GM21390 (cell line): ENCODE data around the gene NUP214.
"Not testable (repeated sequence)": the region's sequence is repeated elsewhere in the genome, so short reads cannot be mapped to it uniquely, and the experiment has no call there.

Experiments
- ATAC-seq: cut with Tn5 transposase; IDR thresholded peaks from one replicate; pipeline ENCODE4 v1.9.1; 2021; ENCODE audit not compliant: unreplicated experiment

Gene NUP214

DNA sequence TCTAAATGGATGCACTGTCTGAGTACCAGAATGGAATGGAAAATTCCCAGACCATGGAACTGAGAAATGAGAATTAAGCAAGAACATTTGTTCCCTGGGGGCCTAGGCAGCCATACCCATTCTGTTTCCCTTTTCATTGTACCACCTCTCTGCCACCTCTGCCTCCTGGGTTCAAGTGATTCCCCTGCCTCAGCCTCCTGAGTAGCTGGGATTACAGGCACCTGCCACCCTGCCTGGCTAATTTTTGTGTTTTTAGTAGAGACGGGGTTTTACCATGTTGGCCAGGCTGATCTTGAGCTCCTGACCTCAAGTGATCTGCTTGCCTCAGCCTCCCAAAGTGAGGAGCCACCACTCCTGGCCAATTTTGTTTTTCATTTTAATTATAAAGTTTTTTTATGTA lies 33.3 kb downstream of the NUP214 start:
- not testable (repeated sequence) for ATAC-seq

DNA sequence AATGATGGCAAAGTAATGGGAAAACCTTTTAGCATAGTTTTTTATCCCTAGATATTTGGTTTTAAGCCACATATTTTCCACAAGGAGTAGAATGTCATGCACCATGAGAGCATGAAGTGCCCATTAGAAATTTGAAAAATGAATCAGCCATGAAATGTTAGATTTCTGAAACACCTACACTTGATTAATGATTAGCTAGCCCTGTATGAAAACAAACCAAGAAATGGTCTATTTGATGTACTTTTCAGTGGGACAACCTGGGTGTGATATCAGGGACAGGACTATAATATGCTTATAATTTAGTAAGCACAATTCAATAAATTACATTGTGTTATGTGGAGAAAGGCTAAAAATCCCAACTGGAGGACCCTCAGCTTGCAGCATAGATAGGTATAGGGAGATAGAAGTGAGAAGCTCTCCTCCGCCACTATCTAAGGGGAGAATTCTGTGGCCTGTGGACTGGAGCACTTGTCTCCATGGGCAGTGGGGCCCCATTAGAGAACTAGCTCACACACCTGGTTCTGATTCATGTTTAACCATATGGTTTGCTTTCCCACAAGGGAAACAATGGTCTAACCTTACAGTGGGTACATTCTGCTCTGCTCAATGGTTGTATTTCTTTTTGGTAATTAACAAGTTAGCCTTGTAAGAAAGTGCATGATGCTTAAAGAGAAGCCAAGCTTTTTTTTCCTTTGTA lies 35.2 kb downstream of the NUP214 start:
- ATAC-seq = no peak

DNA sequence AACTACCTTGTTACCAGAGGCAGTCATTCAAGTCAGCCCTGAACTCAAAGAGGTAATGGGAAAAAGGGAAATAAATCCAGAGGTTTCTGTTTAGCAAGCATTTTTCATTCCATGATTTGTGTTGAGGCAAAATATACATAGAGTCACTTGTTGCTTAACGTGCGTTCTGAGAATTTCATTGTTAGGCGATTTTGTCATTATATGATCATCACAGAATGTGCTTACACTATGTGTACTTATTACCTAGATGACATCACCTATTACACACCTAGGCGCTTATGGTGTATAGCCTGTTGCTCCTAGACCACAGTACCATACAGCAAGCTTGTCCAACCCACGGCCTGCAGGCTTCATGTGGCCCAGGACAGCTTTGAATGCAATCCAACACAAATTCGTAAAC lies 36.2 kb downstream of the NUP214 start:
- ATAC-seq = no peak

DNA sequence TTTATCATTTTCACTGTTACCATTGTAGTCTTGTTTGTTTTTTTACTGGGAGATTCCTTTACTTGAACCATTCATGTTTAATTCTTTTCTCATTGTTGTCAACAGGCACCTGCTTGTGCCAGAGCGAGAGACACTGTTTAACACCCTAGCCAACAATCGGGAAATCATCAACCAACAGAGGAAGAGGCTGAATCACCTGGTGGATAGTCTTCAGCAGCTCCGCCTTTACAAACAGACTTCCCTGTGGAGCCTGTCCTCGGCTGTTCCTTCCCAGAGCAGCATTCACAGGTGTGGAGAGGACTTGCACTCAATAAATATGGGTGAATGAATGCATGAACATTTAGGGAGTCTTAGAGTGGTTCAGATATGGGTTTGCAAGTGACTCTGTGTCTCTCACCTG lies 37.5 kb downstream of the NUP214 start:
- ATAC-seq = no peak

DNA sequence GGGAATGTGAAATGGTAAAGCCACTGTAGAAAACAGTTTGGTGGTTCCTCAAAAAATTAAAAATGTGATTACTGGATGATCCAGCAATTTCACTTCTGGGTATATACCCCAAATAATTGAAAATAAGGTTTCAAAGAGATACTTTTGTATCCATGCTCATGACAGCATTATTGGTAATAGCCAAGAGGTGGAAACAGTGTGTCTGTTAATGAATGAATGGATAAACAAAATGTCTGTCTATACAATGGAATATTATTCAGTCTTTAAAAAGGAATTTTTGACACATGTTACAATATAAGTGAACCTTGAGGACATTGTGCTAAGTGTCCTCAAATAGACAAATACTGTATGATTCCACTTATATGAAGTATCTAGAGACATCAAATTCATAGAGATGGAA lies 40.1 kb downstream of the NUP214 start:
- ATAC-seq = no peak

DNA sequence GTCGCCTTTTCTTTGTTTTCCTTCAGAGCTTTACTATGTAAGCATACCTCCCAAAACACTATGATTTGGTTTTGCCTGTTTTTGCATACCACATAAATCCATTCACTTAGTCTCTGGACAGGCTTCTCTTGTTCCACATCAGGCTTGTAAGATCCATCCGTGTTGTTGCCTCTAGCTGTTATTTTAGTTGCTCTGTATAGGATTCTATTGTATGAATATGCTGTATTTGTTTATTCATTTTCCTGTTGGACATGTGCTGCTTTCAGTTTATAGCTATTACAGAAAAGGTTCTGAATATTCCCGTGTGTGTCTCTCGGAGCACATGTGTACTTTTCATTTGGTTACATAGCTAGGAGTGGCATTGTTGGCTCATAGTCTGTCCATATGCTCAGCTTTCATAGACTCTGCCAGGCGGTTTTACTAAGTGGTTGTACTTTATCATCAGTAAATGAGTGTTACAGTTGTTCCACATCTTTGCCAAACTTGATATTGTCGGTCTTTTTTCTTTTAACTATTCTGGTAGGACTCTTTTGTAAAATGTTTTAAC lies 41.8 kb downstream of the NUP214 start:
- ATAC-seq = no peak

DNA sequence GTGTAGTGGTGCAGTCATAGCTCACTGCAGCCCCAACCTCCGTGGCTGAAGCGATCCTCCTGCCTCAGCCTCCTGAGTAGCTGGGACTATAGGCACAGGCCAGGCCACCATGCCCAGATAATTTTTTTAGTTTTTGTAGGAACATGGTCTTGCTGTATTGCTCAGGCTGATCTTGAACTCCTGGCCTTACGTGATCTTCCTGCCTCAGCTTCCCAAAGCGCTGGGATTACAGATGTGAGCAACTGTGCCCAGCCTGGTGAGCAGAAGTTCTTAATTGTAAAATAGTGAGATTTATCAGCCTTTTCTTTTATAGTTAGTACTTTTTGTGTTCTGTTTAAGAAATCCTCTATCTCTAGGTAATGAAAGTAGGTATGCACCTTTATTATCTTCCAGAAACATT lies 42.5 kb downstream of the NUP214 start:
- no peak for ATAC-seq

DNA sequence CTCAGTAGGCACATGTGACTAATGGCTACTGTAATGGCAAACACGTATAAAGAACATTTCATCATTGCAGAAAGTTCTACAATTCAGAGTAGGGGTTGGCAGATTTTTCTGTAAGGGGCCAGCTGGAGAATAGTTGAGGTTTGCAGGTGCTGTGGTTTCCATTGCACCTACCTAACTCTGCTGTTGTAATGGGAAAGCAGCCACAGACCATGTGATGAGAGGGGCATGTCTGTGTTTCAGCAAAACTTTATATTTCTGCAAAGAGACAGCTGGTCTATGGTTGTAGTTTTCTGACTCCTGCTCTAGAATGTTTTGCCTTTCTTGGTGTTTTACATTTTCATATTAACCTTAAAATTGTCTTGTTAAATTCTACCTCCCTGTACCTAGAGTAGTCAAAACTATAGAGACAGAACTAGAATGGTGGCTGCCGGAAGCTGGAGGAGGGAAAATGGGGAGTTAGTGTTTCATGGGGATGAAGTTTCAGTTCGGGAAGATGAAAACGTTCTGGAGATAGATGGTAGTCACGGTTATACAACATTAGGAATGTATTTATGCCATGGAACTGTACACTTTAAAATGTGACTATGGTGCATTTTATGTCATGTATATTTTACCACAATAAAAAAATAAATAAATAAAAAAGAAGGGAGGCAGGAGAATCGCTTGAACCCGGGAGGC lies 44.3 kb downstream of the NUP214 start:
- ATAC-seq = no peak

DNA sequence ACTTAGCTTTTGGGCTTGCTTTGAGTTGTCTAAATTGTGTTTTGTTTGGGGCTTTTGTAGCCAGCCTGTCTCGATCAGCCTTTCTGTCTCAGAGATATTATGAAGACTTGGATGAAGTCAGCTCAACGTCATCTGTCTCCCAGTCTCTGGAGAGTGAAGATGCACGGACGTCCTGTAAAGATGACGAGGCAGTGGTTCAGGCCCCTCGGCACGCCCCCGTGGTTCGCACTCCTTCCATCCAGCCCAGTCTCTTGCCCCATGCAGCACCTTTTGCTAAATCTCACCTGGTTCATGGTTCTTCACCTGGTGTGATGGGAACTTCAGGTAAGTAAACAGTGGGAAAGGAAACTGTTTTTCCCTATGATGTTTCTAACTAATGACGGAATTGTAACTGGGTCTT lies 48.6 kb downstream of the NUP214 start:
- no peak for ATAC-seq

DNA sequence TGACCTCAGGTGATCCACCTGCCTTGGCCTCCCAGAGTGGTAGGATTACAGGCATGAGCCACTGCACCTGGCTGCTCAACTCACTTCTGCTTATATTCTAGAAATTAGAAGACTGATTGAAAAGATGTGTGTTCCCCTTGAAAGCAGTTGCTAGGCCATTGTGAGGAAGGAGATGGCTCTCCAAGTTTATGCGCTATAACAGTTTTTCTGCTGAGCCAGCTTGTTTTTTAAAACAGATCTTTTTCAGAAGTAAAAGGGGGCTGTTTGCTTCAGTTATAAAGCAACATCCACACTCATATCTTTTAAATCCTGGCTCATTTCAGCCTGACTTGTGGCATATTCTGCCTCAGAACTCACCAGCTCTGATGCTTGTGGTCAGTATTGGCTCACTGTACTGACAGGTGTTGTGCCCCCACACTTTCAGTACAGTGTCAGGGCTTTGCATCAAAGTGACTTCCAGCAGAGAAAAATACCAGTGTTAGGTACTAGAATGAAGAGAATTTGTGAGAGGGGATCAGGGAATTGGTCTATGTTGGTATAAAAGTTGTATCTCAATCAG lies 49.4 kb downstream of the NUP214 start:
- ATAC-seq = no peak

DNA sequence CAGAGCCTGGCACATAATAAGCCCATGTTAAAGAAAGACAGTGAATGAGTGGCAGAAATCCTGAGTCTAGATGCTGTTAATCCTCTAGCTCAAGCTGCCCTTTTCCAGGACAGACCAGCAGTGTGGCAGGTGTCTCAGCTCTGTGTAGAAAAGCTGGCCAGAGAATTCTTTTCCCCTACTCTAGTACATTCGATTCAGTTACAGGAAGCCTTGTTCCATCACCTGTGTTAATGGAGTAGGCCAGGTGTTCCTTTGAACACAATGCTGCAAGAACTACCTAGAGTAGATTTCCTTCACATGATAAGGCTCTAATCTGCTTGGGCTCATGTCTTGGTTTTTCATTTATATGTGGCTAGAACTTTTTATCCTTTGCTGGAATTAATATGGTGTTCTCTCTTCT lies 52.5 kb downstream of the NUP214 start:
- ATAC-seq = no peak

DNA sequence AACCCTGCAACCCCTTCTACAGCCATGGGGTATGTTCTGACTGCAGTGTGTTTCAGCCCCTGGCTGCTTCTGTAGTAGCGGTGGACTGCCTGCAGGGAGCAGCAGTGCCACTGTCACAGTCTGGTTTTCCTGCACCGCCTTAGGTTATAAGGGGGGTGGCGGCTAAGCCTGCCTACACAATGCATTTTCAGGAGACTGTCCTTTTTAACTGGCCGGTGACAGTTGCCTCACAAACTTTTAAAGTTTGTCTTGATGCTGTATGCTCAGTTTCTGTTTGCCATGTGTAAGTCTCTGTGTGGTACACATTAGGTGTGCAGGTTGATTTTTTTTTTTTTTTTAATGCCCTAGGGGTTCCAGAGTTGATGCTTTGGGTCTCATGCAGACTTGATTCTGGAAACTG lies 53.0 kb downstream of the NUP214 start:
- ATAC-seq = peak; percentile 73

DNA sequence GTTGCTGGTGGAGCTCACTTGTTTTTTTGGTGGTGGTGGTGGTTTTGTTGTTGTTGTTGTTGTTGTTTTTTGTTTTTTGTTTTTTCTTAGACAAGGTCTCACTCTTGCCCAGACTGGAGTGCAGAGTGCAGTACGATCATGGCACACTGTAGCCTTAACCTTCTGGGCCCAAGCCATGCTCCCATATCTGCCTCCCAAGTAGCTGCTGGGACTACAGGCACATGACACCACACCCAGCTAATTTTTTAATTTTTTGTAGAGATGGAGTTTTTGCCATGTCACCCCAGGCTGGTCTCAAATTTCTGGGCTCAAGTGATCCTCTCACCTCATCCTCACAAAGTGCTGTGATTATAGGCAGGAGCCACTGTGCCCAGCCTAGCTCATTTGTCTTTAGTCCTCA lies 53.5 kb downstream of the NUP214 start:
- ATAC-seq = no peak

DNA sequence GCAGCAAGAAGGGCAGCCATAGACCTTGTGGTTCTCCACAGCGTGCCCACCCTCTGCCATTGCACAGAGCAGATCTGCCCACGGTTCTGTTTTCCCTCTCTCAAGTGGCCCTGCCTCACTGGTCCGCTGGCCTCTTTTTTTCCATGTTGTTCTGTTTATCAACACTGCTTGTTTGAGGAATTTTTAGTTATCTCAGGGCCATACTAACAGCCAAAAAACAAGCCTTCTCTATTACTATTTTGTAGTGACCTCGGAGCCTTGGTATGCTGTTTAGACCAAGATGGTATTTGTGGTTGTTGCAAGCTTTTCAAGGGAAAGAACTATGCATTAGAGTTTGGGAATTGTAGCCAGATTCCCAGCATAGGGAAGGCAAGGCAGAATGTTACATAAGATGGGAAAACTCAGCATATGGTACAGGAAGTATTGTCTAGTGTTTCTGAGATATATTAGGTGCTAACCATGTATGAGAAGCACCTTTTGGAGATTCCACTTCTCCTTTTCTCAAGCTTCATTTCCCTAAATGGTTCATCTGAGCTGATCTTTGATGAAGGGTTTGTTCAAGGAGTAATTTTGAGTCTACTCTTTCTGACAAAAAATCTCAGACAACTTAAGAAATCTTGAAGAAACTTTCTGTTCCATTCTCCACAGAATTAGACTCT lies 54.3 kb downstream of the NUP214 start:
- ATAC-seq = no peak

DNA sequence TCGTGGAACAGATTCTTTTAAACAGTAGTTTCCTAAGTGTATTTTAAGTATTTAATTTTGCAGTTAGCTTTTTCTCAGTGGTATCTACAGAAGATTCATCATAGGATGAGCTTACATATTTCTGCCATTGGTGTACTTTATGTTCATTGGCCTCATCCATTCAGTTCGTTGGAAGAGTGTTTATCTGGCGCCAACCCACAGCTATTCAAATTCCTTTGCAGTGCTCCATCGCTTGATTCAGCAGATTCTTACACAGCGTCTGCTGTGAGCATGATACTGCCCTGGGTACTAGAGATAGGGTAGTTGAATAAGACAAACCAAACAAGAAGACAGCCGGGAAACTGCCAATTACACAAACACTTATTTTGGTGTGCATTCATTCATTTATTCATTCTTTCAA lies 55.1 kb downstream of the NUP214 start:
- ATAC-seq = no peak

DNA sequence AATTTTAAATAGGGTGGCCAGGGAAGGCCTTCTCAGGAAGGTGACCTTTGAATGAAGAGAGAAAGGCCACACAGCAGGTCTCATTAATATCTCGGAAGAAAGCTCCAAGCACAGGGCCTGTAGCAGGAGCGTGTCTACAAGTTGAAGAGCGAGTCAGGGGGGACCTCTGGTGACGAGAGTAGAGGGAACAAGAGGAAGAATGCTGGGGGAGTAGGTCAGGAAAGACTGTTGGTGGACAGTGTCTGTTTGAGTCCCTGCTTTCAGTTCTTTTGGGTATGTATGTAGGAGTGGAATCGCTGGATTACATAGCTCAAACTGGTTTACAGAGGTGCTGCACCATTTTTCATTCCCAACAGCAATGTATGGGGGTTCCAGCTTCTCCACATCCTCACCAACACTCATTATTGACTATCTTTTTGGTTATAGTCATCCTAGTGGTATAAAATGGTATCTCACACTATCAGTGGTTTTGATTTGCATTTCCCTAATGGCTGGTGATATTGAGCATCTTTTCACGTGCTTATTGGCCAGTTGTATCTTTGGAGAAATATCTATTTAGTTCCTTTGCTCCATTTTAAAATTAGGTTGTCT lies 55.8 kb downstream of the NUP214 start:
- no peak for ATAC-seq

DNA sequence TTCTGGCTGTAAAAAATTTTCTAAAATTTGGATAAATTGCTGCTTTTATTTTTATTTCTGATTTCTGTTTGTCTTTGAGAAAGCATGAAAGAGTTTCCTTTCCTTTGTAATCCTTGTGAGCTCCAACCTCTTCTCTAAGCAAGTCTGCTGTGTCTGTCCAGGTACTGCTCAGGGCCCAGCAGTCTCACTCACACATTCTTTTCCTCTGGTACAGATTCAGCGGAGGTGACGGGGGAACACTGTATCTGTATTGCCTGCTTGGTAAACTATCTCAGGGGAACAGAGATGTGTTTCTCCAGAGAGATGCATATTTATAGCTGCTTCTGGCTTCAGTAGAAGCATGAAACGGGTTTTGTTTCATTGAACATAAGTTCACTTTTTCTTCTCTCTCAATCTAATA lies 60.5 kb downstream of the NUP214 start:
- no peak for ATAC-seq

DNA sequence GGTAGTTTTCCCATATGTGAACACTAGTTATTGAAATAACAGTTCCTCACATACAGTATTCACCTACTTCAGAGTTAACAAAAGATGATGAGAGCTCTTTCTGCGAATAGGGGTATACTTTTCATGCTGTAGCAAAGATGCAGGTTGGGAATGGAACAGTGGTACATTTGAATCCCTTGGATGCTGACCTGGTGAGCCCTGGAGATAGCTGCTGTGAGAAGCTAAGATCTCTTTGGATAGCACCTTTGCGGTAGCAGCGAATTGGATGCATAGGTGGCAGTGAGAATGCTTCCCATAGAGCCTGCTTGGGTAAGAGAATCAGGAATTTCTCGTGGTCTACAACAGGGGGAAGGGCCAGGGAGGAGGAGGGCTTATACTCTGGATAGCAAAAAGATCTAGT lies 61.2 kb downstream of the NUP214 start:
- no peak for ATAC-seq

DNA sequence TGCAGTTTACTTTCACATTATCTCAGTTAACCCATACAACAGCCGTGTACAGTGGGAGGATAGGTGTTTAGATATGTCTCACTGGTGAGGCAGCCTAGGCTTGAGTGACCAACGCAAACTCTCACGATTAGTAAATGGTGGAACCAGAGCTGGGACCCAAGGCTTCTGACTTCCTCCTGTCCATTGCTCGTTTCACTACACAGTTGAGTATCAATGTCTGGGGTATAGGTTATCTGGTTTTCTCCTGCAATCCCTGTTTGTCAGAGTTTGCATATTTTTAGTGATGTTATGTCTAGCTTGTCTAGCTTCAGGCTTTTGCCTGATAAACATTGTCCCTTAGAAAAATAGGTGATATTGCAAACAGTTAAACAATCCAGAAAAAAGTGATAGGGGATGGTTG lies 62.6 kb downstream of the NUP214 start:
- ATAC-seq = no peak

DNA sequence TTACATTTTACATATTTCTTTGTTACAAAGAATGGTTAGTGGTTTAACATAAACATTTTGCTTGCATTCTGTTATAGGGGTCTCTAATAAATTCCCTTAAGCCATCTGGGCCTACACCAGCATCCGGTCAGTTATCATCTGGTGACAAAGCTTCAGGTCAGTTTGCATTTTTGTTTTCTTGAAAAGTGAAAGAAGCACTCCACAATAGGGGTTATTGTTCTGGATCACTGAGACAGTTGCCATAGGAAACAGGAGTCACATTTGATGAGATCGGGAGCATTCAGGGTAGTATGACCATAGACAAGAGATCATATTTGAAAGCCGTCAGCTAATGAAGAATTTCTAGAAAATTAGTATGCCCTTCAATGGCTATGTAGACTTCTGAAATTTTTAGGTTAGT lies 63.6 kb downstream of the NUP214 start:
- ATAC-seq = no peak

DNA sequence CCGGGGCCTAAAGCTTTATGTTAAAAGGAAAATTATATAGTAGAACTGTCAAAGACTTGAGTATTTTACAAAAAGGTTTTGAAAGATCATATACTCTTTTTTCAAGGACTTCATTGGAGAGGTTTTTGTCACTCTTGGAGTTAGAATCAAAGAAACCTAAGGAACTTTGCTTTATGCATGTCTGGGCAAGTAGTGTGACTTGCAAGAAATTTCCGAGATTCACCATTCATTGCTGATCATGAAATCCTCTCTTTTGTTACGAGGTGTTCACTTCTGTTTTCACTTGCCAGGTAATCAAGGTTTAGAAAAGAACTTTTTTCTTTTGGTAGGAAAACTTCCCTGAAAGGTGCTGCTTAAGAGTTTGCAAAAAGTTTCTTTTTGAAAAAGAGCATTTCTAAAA lies 64.8 kb downstream of the NUP214 start:
- ATAC-seq = no peak
